Type B pancreatic cell (in vitro differentiated cells): ENCODE results near the gene TERC. TPM values are rescaled to one million over a fixed set of nuclear protein-coding genes. Genes with fewer than 3 reads are reported as not detected.

Source experiments
- DNase-seq: peaks from one replicate; pipeline ENCODE4 v3.0.0; 2021; ENCODE audit warnings: mixed read lengths; ENCODE audit not compliant: unreplicated experiment; ENCODE audit errors: extremely low spot score
- H3K27ac Mint-ChIP-seq: 2 replicates; pipeline ENCODE4 v1.8.0; 2021; ENCODE audit warnings: mild to moderate bottlenecking, mixed read lengths
- H3K27me3 Mint-ChIP-seq: 2 replicates; pipeline ENCODE4 v1.8.0; 2021; ENCODE audit warnings: mixed read lengths
- H3K36me3 Mint-ChIP-seq: 2 replicates; pipeline ENCODE4 v1.8.0; 2021; ENCODE audit warnings: mixed read lengths
- H3K4me1 Mint-ChIP-seq: one replicate; pipeline ENCODE4 v1.8.0; 2021; ENCODE audit warnings: mixed read lengths; ENCODE audit not compliant: unreplicated experiment
- H3K4me3 Mint-ChIP-seq: 2 replicates; pipeline ENCODE4 v1.8.0; 2021; ENCODE audit warnings: mild to moderate bottlenecking, mixed read lengths
- H3K9me3 Mint-ChIP-seq: 2 replicates; pipeline ENCODE4 v1.8.0; 2021; ENCODE audit warnings: mixed read lengths
- CTCF ChIP-seq: fragments of 200-600 bp; sonication (generic); conservative IDR thresholded peaks from 2 replicates; pipeline ENCODE4 v1.5.0; 2021; ENCODE audit warnings: antibody characterized with exemption, mild to moderate bottlenecking
- total RNA-seq: library from RNA; stranded (reverse); gene quantifications from 2 replicates; pipeline ENCODE4 v1.2.1, GENCODE V29; 2021; ENCODE audit warnings: low replicate concordance

Gene TERC
- total RNA-seq, 1 donor from 2014 or later: 11.7 TPM

- DNase-seq: peak; percentile 74
- peaks cover 23% of the 10 kb centered on the region for H3K4me1 Mint-ChIP-seq
- H3K27me3 Mint-ChIP-seq: peaks cover 12% of the 10 kb centered on the region
- peak; percentile 42 for TF ChIP-seq CTCF
- H3K9me3 Mint-ChIP-seq: peaks cover 13% of the 10 kb centered on the region
- H3K27ac Mint-ChIP-seq: peak within 1 kb of the TSS; percentile 90
- H3K36me3 Mint-ChIP-seq: peaks cover 14% of the 10 kb centered on the region
- H3K4me3 Mint-ChIP-seq: peak within 1 kb of the TSS; percentile 96
Measured at GRCh38 chr3:169769287-169770181, 4.7 kb upstream of the TERC start, which contains the start of gene ACTRT3. ACTRT3 (minus strand) TSS chr3:169769561; CDS start chr3:169769520, 41 bp downstream.

DNA sequence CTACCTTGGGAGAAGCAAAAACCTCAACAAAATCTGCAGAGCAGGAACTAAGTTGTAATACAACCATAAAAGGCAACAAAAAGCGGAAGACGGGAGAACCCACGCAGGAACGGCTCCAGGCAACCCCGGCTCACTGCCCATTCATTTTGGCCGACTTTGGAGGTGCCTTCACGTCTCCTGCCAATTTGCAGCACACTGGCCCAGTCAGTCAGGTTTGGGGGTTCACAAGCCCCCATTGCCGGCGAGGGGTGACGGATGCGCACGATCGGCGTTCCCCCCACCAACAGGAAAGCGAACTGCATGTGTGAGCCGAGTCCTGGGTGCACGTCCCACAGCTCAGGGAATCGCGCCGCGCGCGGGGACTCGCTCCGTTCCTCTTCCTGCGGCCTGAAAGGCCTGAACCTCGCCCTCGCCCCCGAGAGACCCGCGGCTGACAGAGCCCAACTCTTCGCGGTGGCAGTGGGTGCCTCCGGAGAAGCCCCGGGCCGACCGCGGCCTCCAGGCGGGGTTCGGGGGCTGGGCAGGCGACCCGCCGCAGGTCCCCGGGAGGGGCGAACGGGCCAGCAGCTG lies 463 bp downstream of the TERC start:
- Mint-ChIP-seq H3K36me3 (peaks cover 9% of the 10 kb centered on the region), H3K4me3 (peak overlapping the region; percentile 88), H3K27me3 (no peaks in the 10 kb centered on the region), H3K9me3 (peaks cover 13% of the 10 kb centered on the region), H3K4me1 (peaks cover 4% of the 10 kb centered on the region), H3K27ac (peak overlapping the region; percentile 91)
- DNase-seq: no peak
- TF ChIP-seq CTCF: peak; percentile 10

GRCh38 chr3:169760479-169760878 lies 4.4 kb downstream of the TERC start:
- Mint-ChIP-seq H3K36me3 (peaks cover 5% of the 10 kb centered on the region), H3K4me1 (peaks cover 4% of the 10 kb centered on the region)

DNA sequence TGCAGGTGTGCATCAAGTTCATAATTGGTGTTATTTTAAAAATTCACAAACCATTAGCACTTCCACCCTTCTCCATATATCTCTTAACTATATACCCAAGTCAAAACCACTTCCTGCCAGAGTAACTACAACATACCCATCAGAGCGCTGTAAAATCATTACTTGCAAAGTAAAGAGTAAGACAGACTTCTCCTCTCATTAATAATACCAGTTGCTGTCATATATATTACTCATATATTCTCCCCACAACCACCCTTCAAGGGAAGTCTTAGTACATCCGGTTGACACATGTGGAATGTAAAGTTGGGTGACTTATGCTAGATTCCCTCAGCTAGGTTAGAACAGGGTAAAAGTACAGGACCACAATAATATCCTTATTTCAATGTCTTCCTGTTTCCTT lies 5.6 kb downstream of the TERC start:
- DNase-seq: no peak
- Mint-ChIP-seq H3K4me1 (no peaks in the 10 kb centered on the region), H3K9me3 (no peaks in the 10 kb centered on the region), H3K27ac (no peak overlapping the region), H3K36me3 (no peaks in the 10 kb centered on the region), H3K4me3 (no peak overlapping the region), H3K27me3 (peaks cover 3% of the 10 kb centered on the region)
- no peak for TF ChIP-seq CTCF

More at GRCh38 chr3:169760479-169760878, 4.4 kb downstream of the TERC start:
- Mint-ChIP-seq H3K4me3 (no peak overlapping the region), H3K27me3 (peaks cover 3% of the 10 kb centered on the region), H3K27ac (no peak overlapping the region), H3K9me3 (peaks cover 4% of the 10 kb centered on the region)
- no peak for DNase-seq
- no peak for TF ChIP-seq CTCF

GRCh38 chr3:169758359-169758994 lies 6.4 kb downstream of the TERC start:
- Mint-ChIP-seq H3K4me3 (no peak overlapping the region), H3K27me3 (peaks cover 3% of the 10 kb centered on the region), H3K36me3 (no peaks in the 10 kb centered on the region), H3K9me3 (no peaks in the 10 kb centered on the region), H3K27ac (no peak overlapping the region), H3K4me1 (no peaks in the 10 kb centered on the region)
- no peak for DNase-seq
- TF ChIP-seq CTCF: no peak
